Activated CD8-positive, alpha-beta memory T cell treated with anti-CD3 and anti-CD28 coated beads for 24 hours (primary cell): ENCODE results near the gene B3GNT7.

ENCODE experiments used
- DNase-seq: peaks from one replicate; pipeline ENCODE4 v3.0.0-alpha.2; 2020

B3GNT7 gene

DNA sequence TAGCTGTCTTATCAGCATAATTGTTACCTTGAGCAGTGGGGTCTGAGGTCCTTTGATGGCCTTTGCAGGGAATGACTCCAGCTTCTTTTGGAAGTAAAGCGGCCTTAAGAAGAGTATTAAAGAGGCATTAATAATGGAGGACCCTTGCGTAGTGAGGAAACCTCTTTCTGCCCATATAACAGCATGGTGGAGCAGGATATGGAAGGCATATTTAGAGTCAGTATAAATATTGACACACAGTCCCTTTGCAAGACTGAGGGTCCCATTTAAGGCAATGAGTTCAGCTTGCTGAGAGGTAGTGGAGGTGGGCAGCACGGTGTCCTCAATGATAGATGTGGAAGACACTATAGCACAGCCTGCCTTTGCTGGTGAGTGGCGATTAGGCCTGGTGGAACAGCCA lies 36.1 kb downstream of the B3GNT7 start:
- DNase-seq = no peak

DNA sequence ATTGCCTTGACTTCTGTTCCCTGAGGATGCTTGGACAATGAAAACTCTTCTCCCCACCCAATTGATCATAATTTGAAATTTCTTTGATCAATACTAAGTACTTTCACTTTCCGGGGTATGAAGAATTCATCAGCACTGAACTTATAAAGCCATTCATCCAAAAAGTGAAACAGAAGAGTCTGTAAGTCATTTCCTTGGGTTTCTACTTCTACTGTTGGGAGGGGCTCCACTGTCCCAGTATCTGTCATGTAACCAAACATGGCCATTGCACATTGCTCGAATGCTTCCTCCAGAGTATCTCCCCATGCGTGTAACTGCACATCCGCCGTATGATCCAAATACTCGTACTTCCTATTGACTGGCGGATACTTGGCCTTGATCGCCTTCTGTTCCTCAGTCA lies 38.5 kb downstream of the B3GNT7 start:
- DNase-seq = no peak

DNA sequence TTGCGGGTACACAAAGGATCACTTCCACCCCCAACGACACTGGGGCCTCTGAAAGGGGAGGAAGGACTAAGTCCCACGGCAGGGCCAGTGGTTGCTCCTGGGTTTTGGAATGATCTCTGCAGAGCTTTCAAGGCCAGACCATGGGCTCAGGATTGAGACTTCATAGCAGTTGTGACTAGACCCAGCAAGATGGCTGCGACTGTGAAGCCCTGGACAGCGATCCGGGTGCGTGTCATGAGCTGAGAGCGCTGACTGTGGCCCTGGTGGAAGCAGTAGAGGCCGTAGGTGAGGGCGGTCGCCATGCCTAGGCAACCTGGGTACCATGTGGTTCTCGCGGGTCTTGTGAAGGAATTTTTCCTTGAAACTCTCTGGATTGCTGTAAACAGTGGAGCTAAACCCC lies 41.4 kb downstream of the B3GNT7 start:
- DNase-seq = no peak

DNA sequence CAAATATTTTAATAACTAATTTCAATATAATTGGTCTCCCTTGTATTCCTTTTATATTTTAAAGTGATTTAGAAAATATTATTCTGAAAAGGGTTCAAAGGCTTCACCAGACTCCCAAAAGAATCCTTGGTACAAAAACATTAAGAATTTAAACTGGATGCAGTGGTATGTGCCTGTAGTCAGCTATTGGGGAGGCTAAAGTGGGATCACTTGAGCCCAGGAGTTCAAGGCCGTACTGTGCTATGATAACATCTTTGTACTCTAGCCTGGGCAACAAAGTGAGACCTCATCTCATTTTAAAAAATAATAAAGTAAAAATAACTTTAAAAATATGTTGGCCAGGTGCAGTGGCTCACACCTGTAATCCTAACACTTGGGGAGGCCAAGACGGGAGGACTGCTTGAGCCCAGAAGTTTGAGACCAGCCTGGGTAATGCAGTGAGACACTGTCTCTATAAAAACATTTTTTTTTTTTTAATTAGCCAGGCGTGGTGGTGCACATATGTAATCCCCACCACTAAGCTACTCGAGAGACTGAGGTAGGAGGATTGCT lies 54.1 kb downstream of the B3GNT7 start:
- no peak for DNase-seq

DNA sequence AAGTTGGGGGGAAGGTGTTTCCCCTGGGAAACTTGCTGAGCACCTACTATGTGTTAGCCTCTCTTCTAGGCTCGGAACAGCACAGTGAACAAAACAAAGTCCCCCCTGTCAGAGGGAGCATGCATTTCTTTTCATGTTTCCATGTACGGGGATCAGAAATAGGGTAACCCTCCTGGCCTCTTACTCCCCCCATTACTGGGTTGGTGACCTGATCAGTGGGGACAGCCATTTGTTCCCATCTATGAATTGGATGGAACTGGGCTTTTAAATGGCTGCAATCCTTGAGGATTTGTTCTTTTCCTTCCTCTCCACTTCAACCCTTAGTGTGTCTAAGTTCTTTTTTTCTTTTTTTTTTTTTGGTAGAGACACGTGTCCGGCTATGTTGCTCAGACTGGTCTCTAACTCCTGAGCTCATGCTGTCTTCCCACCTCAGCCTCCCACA lies 55.1 kb downstream of the B3GNT7 start:
- no peak for DNase-seq
